Hippocampal formation (tissue), 2 donors: ENCODE data around the gene KASH5.

ENCODE experiments used
- DNase-seq, 2 donors: peaks; one replicate each; lab custom pipeline; 2025; lab: John Stamatoyannopoulos, UW

Gene KASH5

GRCh38 chr19:49421039-49421877 lies 33.2 kb downstream of the KASH5 start:
- DNase-seq, result no peak

DNA sequence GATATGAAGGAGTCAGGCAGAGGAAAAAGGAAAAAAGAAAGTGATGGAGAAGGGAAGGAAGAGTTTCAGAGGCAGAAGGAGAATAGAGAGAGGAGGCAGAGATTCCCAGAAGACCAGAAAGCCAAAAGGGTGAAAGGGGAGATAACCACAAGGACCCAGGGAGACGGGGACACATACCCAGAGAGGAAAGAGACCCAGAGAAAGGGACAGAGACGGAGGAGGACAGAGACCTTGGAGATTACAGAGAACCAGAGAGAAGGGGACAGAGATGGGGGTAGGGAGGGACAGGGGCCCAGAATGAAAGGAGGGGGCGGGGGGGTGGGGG lies 33.8 kb downstream of the KASH5 start:
- DNase-seq, result no peak

- no peak for DNase-seq
Measured at GRCh38 chr19:49422407-49423070, 34.5 kb downstream of the KASH5 start.

DNA sequence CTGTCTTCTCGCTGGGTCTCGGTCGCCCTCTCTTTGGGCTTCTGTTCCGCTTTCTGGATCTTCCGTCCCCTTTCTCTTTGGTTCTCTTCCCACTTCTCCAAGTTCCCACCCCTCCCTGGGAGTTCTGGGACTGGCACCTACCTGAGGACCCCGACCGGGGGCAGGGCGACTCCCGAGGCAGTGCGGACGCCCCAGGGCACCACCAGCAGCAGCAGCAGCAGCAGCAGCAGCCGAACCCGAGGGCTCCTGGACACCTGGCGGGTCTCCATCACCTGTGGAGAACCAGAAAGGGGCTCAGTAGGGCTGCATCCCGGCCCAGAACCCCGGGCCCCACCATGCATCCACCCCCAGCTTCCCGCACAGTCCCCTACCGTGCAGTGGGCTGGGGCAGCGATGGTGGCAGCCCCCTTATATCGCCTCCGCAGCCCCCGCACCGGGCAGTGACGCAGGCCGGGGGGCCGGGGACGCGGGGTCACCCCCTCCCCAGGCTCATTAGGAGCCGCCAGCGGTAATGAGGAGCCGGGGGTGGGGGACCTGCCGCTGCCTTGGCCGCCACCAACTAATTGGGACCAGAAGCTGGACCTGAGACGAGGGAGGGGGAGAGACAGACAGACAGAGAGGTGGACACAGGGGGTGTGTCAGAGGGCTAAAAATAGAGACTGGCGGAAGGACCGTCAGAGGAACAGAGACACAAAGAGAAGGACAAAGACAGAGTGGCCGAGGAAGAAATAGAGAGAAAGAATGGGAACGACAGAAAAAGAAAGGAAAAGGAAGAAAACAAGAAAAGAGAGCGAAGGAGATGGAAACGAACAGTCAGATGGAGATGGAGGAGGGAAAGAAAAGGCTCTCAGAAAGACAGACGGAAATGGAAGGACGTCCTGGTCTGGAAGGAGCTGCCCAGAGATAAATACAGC lies 35.3 kb downstream of the KASH5 start, which contains the start of gene PTH2:
Gene PTH2, minus strand, starts transcription at position 371 of the 914 bp plus-strand sequence. Its CDS starts 102 bp downstream, at position 269.
- no peak for DNase-seq

- DNase-seq, result no peak
Measured at GRCh38 chr19:49423985-49424303, 35.9 kb downstream of the KASH5 start.

DNA sequence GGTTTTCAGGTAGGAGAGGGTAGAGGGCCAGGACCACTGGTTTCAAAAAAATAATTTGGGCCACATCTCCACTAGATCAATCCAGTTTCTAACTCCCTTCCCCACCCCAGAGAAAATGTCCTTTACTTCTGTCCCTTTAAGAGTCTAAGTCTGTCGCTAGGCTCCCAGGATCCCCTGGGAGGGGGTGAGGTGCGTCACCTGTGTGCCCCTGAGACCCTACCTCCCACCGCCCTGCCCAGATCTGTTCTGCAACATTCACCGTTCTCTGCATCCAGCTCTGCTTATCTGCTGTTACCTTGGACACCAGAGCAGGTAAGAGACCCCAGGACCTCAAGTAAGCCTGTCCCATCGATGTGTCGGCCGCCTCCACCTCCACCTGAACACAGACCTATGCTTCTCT lies 37.1 kb downstream of the KASH5 start, which contains the start of gene GFY:
Gene GFY, plus strand, starts transcription at position 211 of the 400 bp plus-strand sequence. CDS start 1,043 bp downstream, outside the sequence.
- DNase-seq, result no peak

- no peak for DNase-seq
Measured at GRCh38 chr19:49425922-49426592, 38.0 kb downstream of the KASH5 start.

DNA sequence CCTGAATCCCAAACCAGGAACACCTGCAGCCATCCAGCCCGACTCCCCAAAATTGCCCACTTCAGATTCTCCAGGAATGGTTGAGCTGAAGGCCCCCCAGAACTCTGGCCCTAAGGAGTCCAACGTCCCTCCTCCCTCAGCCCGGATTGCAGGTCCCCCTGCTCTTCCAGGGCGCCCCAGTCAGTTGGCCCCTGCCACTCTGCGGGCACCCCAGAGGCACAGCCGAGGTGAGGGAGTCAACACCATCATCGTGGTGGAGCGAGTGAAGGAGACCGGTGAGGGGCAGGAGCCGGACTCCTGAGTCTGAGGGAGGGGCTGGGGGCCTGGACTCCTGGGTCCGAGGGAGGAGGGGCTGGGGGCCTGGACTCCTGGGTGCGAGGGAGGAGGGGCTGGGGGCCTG lies 39.3 kb downstream of the KASH5 start:
- DNase-seq, result no peak

DNA sequence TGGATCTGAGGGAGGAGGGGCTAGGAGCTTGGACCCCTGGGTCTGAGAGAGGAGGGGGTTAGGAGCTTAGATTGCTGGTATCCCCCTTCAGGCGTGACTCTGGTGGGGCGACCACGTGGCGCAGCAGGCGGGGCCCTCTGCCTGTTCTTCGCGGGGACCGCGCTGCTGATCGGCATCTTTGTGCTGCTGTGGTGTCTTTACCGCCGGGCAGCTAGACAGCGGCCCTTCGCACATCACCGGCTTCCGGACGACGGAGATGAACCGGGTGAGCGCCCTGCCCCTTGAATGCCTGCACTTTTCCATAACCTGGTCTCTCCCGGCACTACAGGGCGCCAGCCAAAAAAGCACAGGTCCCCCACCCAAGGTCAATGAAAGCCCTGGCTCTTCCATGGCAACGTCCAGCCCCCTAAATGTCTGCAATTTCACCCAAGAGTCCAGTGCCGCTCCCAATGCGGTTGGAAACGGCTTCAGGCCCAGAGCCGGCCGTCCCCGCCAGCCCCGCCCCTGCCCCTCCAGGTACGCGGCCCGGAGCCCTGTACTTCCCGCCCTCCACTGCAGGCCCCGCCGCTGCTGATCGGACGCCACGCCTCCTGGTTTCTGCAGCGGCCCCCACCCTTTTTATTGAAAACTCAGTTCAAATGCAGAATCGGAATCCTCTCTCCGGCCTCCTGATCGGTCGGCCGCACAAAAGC lies 40.0 kb downstream of the KASH5 start:
- DNase-seq, result no peak

GRCh38 chr19:49428547-49429451 lies 40.8 kb downstream of the KASH5 start:
- DNase-seq, result no peak

- no peak for DNase-seq
Measured at GRCh38 chr19:49430172-49430677, 42.2 kb downstream of the KASH5 start.

DNA sequence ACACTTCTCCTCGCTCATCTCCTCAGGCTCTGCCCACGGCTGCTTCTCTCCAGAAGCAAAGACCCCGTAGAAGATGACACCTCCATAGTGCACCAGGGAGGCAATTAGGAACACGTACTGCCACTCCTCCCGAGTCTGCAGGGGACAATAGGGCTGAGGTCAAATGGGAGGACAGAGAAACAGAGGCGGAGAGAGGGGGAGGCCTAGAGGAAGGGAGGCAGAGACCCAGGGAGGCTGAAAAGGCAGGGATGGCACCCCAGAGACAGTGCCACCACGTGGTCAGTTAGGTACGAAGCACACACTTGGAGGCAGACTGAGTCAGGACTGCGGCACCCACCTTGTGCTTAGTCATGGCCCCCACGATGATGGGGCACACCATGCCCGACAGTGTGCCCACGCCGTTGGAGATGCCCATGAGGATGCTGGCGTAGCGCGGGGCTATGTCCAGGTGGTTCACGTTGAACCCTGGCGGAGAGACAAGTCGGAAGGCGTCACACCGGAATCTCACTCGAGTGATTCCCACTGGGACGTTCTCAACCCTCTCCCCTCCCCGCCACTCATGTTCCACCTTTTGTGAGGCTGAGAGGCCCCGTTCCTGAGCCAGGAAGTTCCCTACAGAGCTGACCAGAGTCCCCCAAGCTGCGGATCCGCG lies 42.8 kb downstream of the KASH5 start:
- DNase-seq, result no peak

GRCh38 chr19:49431330-49431749 lies 43.3 kb downstream of the KASH5 start:
- DNase-seq, result no peak

- DNase-seq, result no peak
Measured at GRCh38 chr19:49432141-49433073, 44.4 kb downstream of the KASH5 start.

- DNase-seq, result no peak
Measured at GRCh38 chr19:49433240-49433901, 45.3 kb downstream of the KASH5 start.

- no peak for DNase-seq
Measured at GRCh38 chr19:49434907-49435583, 47.0 kb downstream of the KASH5 start.

DNA sequence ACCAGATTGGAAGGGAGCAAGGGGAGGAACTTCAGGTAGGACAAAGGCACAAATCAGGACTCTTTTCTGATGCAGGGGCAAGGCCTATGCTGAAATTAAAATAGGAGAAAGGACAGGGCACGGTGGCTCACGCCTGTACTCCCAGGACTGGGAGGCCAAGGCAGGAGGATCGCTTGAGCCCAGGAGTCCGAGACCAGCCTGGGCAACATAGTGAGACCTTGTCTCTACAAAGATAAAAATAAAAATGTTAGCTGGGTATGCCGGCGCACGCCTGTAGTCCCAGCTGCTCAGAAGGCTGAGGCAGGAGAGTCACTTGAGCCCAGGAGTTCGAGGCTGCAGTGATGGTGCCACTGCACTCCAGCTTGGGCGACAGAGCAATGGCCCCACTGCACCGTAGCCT lies 47.6 kb downstream of the KASH5 start:
- no peak for DNase-seq
